RPMI7951 (cell line): ENCODE results near the gene CAD. TPM values are rescaled to one million over a fixed set of nuclear protein-coding genes. Genes with fewer than 3 reads are reported as not detected.

Source experiments
- DNase-seq: peaks from one replicate; pipeline ENCODE4 v3.0.0-alpha.2; 2012; ENCODE audit warnings: low read depth
- total RNA-seq: library from RNA; depleted of rRNA; stranded (reverse); fragments of >200 nt; shearing (Covaris generic); gene quantifications from 2 replicates; pipeline ENCODE4 v1.2.3, GENCODE V29; 2014

The CAD gene
- total RNA-seq, 1 experiment from 2014 or later = 32.7 TPM

- DNase-seq = no peak
Observed at GRCh38 chr2:27225526-27225925, 8.4 kb downstream of the CAD start.

- no peak for DNase-seq
Observed at GRCh38 chr2:27227501-27227900, 10.3 kb downstream of the CAD start.

GRCh38 chr2:27231921-27232320 is 14.8 kb downstream of the CAD start:
- no peak for DNase-seq

- DNase-seq = no peak
Observed at GRCh38 chr2:27233341-27233740, 16.2 kb downstream of the CAD start.

GRCh38 chr2:27236136-27236535 is 19.0 kb downstream of the CAD start:
- DNase-seq = no peak

GRCh38 chr2:27236626-27237025 is 19.5 kb downstream of the CAD start:
- DNase-seq = no peak

- no peak for DNase-seq
Observed at GRCh38 chr2:27237341-27237945, 20.3 kb downstream of the CAD start.

GRCh38 chr2:27238976-27239375 is 21.8 kb downstream of the CAD start:
- no peak for DNase-seq

- no peak for DNase-seq
Observed at GRCh38 chr2:27240406-27240805, 23.2 kb downstream of the CAD start.

GRCh38 chr2:27241761-27242613 is 24.8 kb downstream of the CAD start:
- no peak for DNase-seq

GRCh38 chr2:27242614-27242951 is 25.4 kb downstream of the CAD start:
- no peak for DNase-seq

GRCh38 chr2:27243391-27244130 is 26.4 kb downstream of the CAD start:
- no peak for DNase-seq

- DNase-seq = no peak
Observed at GRCh38 chr2:27245116-27245515, 27.9 kb downstream of the CAD start.

- no peak for DNase-seq
Observed at GRCh38 chr2:27245626-27246025, 28.5 kb downstream of the CAD start.

- DNase-seq = no peak
Observed at GRCh38 chr2:27247893-27248292, 30.7 kb downstream of the CAD start.

- peak; percentile 23 for DNase-seq
Observed at GRCh38 chr2:27249159-27249890, 32.2 kb downstream of the CAD start.

GRCh38 chr2:27249891-27250651 is 32.9 kb downstream of the CAD start:
- DNase-seq = peak; percentile 22

GRCh38 chr2:27250652-27251379 is 33.6 kb downstream of the CAD start:
- no peak for DNase-seq

- no peak for DNase-seq
Observed at GRCh38 chr2:27251766-27252165, 34.6 kb downstream of the CAD start.

GRCh38 chr2:27255187-27255586 is 38.0 kb downstream of the CAD start:
- DNase-seq = no peak

- DNase-seq = no peak
Observed at GRCh38 chr2:27255660-27256059, 38.5 kb downstream of the CAD start.
